HG02678 (cell line): ENCODE data around the gene CR1L.
"Not testable (repeated sequence)": the region's sequence is repeated elsewhere in the genome, so short reads cannot be mapped to it uniquely, and the experiment has no call there.

Source experiments
- ATAC-seq: cut with Tn5 transposase; IDR thresholded peaks from one replicate; pipeline ENCODE4 v1.9.1; 2021; ENCODE audit warnings: mild to moderate bottlenecking, moderate library complexity; ENCODE audit not compliant: unreplicated experiment

The CR1L gene

DNA sequence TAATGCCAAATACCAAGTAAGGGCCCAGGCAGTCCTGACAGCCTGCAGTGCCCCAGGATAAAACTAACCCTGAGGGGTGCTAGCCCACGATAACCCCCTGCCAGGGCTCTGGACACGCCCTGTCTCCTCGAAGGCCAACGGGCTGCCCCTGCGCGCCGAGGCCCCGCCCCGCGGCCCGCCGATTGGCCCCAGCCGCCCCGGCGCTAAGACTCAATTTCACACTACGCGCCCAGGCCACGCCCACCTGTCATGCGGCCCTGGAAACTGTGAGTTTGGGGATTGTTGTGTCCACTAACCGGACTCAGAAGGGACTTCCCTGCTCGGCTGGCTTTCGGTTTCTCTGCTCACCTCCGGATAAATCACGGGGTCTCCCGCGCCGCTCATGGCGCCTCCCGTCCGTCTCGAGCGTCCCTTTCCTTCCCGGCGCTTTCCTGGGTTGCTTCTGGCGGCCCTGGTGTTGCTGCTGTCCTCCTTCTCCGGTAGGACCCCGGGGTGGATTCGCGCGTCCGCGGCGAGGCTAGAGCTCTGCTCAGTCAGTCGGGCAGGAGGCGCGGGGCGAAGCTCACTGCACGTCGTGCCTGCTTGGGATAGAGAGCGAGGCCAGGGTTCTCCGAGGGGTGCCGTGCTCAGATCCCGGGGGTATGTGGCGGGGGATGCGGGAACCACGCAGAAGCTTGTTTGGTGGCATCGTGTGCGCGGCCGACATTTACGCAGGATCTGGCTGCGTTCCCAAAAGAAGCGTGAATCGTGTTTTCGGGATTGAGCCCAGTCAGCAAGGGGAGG, at the start of gene CR1L:
TSS of gene CR1L (plus strand) at position 282 of the 783 bp plus-strand sequence. CDS start at position 383, 101 bp downstream.
- ATAC-seq: peak; percentile 92

DNA sequence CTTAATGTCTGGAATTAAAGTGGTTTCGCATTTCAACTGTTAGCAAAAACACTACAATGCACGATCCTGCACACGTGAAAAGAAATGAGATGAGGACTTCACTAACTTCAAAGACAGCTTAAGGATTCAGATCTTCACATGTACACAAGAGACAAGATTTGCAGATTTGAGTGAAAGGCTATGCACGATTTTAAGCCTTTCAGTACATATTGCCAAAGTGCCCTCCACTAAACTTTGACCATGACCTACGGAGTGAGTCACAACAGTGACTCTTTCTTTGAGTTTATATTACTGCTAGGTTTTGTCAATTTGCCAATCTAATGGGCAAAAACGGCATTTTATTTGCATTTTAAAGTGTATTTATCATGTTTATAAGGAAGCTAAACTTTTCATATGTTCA, 41.2 kb upstream of the CR1L start:
- no peak for ATAC-seq

DNA sequence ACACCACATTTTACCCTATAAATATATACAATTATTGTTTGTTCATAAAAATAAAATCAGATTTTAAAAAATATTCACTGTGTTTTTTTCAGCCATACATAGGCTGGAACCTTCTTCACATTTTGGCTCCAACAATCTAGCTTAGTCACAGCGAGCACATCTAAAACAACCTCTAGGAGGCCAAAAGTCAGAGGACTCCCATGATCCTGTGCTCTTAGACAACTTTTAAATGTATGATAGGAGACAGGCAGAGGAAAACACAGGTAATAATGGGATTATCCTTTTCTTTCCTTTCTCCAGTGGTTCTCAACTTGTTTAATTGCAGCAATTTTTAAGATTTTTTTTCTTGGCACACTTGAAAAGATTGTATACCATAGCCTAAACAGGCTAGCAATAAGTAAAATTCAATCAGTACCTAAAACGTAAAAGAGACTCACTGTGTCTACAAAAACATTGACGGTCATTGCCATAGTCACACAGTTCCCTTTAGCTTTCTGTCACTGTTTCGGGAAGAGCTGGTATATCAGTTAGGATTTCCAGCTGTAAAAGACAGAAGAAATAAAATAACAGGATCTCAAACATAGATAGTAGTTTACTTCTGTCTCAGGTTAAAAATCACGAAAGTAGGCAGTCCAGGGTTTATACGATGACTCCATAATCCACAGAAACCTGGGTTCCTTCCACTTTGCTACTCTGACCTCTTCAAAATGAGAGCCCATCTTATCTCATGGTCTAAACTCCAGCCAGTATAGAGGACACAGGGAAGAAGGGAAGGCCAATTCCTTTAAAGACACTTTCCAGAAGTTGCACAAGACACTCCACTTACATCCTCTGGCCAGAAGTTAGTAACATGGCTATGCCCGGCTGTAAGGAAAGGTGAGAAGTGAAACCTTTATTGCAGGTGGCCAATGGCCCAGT, 39.2 kb upstream of the CR1L start:
- ATAC-seq: no peak

DNA sequence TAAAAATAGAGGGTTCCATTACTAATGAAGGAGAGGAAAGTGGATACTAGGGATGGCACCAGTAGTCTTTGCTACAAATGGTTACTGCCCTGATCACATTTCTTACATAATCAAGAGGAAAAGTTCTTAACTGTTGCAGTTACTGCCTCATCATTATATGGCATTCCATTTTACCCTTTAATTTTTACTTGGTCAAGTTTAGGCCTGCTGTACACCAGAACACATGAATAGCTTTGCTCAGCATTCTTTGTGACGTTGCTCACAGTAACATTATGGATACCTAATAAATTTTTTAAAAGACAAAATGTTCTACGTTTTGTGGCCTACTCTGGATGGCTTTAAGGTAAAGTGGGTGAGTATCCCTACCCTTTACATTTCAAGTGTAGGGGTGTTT, 38.6 kb upstream of the CR1L start:
- ATAC-seq: no peak

DNA sequence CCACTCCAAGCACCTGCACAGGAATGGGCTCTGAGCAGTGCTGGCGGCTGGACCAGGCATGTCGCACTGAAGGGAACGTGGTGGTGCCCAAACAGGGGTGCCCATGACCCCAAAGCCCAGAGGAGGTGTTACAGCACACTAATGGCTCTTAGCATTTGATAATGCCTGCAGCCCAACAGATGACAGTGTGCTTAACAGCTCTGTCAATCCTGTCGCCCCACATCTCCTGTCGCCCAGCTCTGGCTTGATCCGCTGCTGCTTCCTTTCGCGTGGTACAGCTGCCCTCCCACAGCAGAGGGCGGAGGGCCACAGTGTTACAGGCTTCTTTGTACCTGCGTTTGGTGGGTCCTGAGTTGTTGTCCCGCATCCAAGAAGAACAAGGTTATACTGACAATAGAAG, 32.2 kb upstream of the CR1L start:
- ATAC-seq: no peak

DNA sequence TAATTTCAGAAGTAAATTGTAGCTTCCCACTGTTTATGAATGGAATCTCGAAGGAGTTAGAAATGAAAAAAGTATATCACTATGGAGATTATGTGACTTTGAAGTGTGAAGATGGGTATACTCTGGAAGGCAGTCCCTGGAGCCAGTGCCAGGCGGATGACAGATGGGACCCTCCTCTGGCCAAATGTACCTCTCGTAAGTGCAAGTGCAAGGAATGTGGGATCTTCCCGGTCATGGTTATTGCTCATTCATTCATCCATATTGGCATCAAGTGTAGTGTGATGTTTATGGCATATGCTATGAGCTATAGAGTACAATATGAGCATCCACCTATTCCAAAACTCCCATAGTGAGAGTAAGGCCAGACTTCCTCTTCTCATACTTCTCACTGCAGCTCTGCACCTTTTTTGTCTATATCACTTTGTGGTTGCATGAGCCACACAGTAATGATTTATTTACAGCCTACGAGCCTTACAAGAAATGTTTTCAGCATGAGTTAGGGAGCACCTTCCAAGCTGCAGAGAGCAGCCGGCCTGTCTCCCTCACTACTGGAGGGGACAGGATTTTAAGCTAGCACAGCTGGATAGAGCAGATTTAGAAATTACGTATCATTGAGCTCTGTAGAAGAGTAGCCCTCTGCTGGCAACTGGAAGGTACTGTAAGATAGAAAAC, 24.9 kb upstream of the CR1L start:
- peak; percentile 86 for ATAC-seq

DNA sequence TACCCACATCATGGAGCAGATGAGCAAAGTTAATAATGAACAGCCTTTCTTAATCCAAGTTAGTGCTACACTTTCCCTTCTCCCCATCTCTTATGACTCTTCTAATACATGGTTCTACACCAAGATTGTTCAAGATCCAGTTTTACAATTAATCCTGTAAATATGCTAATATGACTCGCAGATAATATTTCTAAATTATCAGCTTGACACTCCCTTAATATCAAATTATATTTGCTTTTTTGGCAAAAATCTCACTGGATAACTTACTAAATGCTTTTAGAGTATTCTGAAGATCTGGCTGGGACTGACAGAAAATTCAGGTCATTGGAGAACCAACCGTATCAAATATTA, 24.4 kb upstream of the CR1L start:
- ATAC-seq: no peak

DNA sequence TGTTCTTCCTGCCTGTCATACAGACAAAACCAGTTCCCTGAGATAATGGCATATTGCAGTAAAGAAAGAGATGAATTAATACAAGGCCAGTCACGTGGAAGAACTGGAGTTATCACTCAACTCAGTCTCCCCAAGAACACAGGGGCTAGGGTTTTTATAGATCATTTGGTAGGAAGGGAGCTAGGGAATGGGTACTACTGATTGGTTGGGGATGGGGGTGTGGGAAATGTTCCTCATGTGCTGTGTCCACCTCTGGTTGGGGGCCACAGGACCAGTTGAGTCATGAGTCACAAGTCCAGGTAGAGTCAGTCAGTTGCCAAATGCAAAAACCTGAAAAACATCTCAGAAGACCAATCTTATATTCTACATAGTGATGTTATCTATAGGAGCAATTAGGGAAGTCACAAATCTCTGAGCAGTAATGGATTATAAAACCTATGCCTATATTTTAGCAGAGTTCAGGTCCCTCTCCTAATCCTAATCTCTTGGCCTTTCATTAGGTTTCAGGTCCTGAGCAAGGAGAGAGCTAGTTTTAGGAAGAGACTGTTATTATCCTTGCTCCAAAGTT, 19.3 kb upstream of the CR1L start:
- ATAC-seq: not testable (repeated sequence)

DNA sequence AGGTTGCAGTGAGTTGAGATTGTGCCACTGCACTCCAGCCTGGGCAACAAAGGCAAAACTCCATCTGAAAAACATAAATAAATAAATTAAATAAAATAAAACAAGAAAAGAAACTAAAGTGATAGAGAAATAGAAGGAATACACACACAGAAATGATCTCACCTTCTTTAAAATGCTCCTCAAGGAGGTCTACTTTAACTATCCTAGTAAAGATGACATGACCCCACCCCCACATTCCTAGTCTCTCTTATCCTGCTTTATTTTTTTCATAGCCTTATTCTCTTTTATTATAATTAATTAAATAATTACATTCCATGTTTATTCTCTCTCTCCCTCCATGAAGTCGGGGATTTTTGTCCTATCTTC, 18.0 kb upstream of the CR1L start:
- no peak for ATAC-seq

DNA sequence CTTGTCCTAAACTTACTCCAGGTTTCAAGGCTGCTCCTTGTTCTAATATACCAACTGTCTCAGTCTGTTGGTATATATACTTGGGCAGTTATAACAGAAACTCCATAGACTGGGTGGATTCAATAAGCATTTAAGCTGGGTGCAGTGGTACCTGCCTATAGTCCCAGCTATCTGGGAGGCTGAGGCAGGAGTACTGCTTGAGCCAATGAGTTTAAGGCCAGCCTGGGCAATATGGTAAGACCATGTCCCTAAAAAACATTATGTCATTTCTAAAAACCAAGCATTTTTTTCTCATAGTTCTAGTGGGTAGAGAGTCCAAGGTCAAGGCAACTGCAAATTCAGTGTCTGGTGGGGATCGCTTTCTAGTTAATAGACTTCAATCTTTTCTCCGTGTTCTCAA, 17.4 kb upstream of the CR1L start:
- ATAC-seq: no peak

DNA sequence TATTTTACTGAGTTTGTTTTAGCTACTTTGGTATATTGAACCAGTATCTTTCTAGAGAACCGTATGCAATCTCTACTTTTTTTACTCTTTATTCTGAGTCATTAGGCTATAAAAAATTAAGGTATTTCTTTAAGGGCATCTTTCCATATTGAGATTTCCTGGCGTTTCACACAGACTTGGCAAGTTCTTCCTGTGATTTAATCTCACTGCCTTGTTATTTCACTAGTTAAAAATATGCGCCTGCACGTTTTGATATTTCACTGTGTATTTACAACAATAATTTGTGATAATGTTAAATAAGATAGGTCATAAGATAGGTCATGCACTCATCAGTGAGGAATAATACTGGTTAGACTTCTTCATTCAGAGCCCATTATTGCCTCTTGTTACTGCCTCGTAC, 16.2 kb upstream of the CR1L start:
- ATAC-seq: no peak

DNA sequence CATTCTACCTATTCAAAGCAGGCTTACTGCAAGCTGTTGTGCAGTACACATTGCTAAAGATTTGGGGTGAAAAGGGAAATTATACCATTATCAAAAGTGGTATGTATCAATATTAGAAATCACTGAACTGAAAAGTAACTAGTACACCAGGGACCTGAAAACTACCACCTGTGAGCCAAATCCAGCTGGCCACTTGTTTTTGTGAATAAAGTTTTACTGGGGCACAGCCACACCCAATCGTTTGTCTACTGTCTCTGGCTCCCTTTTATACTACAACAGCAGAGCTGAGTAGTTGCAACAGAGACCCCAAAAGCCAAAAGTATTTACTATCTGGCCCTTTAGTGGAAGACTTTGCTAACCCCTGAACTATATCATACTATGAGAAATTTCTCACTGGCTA, 13.8 kb upstream of the CR1L start:
- ATAC-seq: no peak

DNA sequence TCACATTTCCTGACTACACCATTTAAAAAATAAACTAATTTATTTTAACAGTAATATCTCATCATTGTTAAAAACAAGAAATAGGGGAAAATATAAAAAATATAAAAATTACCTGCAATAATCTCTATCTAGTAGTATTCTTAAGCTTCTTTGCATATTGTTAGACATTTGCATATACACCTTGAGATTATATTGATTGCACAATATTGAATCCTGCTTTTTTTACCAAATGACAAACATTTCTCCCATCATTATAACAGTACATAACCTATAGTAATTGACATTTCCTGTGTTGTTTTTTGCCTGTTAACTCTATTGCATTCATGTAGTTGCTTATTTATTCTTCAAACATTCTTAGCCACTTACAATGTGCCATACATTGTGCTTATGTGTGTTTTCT, 11.7 kb upstream of the CR1L start:
- no peak for ATAC-seq

DNA sequence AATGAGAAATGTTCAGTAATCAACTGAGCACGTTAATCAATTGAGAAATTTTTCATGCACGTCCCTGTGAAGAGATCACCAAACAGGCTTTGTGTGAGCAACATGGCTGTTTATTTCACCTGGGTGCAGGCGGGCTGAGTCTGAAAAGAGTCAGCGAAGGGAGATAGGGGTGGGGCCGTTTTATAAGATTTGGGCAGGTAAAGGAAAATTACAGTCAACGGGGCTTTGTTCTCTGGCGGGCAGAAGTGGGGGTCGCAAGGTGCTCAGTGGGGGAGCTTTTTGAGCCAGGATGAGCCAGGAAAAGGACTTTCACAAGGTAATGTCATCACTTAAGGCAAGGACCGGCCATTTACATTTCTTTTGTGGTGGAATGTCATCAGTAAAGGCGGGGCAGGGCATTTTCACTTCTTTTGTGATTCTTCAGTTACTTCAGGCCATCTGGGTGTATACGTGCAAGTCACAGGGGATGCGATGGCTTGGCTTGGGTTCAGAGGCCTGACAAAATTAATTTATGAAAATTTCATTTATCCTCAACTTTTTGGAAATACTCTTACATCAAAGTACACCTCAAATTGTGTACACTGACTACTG, 11.1 kb upstream of the CR1L start:
- ATAC-seq: not testable (repeated sequence)

DNA sequence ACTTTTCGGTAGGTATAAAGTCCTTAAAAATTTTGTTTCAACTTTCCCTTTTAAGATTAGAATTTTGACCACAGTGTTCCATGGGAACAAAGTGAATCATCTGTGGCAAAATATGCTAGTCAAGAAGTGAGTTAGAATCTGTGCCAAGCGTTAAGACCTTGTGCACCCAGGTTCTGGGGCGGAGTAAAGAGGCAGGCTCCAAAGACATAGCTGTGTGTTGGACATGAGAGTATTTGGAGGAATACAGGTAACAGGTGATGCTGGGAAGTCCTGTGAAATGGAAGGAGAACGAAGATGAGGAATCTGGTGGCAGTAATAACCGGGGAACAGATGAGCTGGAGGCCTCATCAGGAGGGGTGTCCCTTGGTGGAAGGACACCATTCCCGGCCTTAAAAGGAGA, 10.6 kb upstream of the CR1L start:
- ATAC-seq: not testable (repeated sequence)

DNA sequence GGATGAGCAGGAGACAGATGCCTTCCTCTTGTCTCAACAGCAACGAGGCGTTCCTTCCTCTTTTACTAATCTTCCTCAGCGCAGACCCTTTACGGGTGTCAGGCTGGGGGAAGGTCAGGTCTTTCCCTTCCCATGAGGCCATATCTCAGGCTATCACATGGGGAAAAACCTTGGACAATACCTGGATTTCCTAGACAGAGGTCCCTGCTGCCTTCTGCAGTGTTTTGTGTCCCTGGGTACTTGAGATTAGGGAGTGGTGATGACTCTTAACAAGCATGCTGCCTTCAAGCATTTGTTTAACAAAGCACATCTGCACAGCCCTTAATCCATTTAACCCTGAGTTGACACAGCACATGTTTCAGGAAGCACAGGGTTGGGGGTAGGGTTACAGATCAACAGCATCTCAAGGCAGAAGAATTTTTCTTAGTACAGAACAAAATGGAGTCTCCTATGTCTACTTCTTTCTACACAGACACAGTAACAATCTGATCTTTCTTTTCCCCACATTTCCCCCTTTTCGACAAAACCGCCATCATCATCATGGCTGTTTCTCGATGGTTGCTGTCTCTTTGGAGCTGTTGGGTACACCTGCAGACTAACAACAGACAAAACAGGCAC, 9.3 kb upstream of the CR1L start:
- not testable (repeated sequence) for ATAC-seq

DNA sequence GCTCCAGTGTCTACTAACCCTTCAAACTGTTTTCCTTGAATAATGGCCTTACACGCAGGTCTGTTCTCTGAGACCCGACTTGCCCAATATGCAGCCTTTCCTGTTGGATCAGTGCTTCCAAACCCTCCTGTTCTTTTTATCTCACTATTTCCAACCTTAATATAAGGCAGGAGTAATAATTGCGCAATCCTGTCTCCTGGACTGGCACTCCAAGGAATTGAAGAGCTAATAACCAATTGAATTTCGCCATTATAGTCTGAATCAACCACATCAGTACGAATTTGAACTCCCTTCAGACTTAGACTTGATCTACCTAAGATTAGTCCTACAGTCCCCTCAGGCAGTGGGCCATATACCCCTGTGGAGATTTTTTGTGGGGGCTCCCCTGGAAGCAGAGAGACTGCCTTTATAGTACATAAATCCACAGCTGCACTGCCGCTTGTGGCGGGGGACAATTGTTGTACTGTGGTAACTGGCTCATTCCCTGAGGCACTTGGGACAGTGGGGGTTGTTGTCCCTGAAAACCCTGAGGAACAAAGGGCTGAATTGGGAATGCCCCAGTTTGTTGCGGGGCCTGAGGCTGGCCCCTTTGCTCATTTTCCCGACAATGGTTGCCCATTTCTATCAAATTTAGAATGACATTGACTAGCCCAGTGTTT, 6.3 kb upstream of the CR1L start:
- ATAC-seq: not testable (repeated sequence)

DNA sequence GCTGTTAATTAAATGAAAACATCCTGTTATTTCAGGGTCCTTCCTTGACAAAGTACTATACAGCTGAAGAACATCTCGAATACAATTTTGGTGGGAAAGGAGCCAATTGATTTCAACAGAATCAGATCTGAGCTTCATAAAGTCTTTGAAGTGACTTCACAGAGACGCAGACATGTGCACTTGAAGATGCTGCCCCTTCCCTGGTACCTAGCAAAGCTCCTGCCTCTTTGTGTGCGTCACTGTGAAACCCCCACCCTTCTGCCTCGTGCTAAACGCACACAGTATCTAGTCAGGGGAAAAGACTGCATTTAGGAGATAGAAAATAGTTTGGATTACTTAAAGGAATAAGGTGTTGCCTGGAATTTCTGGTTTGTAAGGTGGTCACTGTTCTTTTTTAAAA, 5.6 kb upstream of the CR1L start:
- ATAC-seq: not testable (repeated sequence)

DNA sequence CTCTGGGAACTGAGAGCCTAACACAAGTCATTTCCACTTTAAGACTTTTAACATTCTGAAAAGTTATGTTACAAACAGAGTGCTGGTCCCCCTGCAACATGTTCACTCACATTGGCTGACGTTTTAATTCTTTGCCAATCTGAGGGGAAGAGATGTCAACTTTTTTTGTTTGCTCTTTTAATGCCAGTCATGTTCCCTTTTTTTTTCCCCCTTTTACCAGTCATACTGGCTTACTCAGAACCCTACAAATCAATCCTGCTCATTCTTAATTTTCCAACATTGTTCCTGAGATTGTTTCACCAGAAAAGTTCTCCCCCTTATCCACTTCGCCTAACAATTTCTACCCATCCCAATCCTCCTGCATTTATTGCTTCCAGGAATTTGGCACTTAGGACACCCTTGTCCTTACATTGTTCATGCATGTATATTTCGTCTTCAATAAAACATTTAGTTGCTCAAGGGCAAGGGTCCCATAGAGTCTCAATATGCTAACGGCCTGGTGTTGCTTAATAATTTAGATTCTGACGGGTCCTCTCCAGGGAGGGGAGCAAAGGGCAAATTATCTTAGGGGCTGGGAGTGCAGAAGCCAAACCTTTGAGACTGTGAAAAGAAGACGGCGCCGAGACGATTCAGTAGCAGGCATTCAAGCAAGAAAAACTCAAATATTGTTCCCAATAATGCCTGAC, 624 bp upstream of the CR1L start:
- no peak for ATAC-seq
